Measurements from ENCODE around the gene ATAD2B.

Gene ATAD2B

DNA sequence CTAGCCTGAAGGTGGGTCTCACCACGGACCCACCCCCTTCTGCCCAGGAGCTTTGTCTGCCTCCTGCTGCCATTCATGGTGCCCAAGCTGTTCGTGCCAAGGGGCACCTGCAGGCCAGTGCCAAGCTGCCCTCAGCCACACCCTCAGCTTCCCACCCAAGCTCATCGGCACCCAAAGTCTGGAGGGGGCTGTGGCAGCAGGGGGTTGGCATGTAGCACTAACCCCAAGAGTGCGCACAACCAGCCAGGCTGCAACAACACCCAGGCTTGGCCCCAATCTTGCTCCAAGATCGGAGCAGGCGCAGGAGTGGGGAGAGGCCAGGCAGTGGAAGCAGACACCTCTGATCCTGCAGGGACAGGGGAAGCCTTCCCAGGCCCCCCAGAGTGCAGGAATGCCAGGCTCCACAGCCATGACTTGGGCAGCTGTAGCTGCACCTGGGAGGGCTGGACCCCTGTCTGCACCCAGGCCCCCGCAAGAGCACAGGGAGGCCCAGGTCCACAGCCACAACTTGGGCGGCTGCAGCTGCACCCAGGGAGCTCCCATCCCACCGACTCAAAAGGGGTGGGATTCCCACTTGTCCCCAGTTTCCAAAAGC is 89.9 kb downstream of the ATAD2B start:
- Histone ChIP-seq H3K27ac (ENCODE audit: low read depth, low read length, poor library complexity, severe bottlenecking) (no peak overlapping the region), H3K4me2 (ENCODE audit: low read length) (no peak overlapping the region), H3K79me2 (ENCODE audit: insufficient read depth, low read length) (no peaks in the 10 kb centered on the region), H3K36me3 (ENCODE audit: insufficient read depth, low read length) (peaks cover 43% of the 10 kb centered on the region), H2AFZ (ENCODE audit: low read length) (no peak overlapping the region), H3K4me3 (ENCODE audit: low read depth, low read length, poor library complexity, severe bottlenecking) (no peak overlapping the region), H4K20me1 (ENCODE audit: insufficient read depth, low read length) (no peaks in the 10 kb centered on the region), H3K9me3 (ENCODE audit: low read length) (0 out of 2 replicates have a peak, but pooled peaks cover 3% of the 10 kb centered on the region), H3F3A (ENCODE audit: insufficient read depth, low read length) (no peaks in the 10 kb centered on the region), H3K27me3 (ENCODE audit: insufficient read depth, low read length) (no peaks in the 10 kb centered on the region), H3K4me1 (ENCODE audit: insufficient read depth, low read length, severe bottlenecking) (no peaks in the 10 kb centered on the region), H3K9me2 (ENCODE audit: low read depth, low read length) (no peaks in the 10 kb centered on the region), H3K9ac (ENCODE audit: low read length) (no peak overlapping the region)
- TF ChIP-seq EZH2 (IDR thresholded peaks at IDR 0.05; ENCODE audit: borderline replicate concordance, low read length) = no peak
- TF ChIP-seq, protein P1, sequence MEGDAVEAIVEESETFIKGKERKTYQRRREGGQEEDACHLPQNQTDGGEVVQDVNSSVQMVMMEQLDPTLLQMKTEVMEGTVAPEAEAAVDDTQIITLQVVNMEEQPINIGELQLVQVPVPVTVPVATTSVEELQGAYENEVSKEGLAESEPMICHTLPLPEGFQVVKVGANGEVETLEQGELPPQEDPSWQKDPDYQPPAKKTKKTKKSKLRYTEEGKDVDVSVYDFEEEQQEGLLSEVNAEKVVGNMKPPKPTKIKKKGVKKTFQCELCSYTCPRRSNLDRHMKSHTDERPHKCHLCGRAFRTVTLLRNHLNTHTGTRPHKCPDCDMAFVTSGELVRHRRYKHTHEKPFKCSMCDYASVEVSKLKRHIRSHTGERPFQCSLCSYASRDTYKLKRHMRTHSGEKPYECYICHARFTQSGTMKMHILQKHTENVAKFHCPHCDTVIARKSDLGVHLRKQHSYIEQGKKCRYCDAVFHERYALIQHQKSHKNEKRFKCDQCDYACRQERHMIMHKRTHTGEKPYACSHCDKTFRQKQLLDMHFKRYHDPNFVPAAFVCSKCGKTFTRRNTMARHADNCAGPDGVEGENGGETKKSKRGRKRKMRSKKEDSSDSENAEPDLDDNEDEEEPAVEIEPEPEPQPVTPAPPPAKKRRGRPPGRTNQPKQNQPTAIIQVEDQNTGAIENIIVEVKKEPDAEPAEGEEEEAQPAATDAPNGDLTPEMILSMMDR (IDR thresholded peaks at IDR 0.05; ENCODE audit: low read length) = no peak

DNA sequence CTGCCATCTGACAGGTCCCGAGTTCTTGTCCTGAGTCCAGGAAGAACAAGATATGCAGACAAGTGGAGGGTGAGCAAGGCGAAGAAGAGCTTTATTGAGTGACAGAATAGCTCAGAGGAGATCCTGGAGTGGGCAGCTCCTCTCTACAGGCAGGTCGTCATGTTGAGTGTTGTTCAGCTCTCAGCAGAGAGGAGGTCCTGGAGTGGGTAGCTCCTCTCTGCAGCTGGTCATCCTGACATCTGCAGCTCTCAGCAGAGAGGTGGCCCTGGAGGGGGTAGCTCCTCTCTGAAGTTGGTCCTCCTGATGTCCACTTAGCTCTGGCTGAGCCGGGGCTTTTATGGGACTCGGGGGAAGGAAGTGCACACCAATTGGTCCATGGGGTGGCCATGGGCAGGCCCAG is 90.4 kb downstream of the ATAD2B start:
- H3K4me2 ChIP-seq (ENCODE audit: low read length) = no peak overlapping the region
- H3K27me3 ChIP-seq (ENCODE audit: insufficient read depth, low read length) = no peaks in the 10 kb centered on the region
- H3K4me1 ChIP-seq (ENCODE audit: insufficient read depth, low read length, severe bottlenecking) = no peaks in the 10 kb centered on the region
- no peaks in the 10 kb centered on the region for H3K79me2 ChIP-seq (ENCODE audit: insufficient read depth, low read length)
- H3K9ac ChIP-seq (ENCODE audit: low read length) = no peak overlapping the region
- peaks cover 38% of the 10 kb centered on the region for H3K36me3 ChIP-seq (ENCODE audit: insufficient read depth, low read length)
- H2AFZ ChIP-seq (ENCODE audit: low read length) = no peak overlapping the region
- no peak for TF ChIP-seq EZH2 (IDR thresholded peaks at IDR 0.05; ENCODE audit: borderline replicate concordance, low read length)
- TF ChIP-seq, protein P1 (IDR thresholded peaks at IDR 0.05; ENCODE audit: low read length) = no peak
- no peak overlapping the region for H3K27ac ChIP-seq (ENCODE audit: low read depth, low read length, poor library complexity, severe bottlenecking)
- 0 out of 2 replicates have a peak, but pooled peaks cover 3% of the 10 kb centered on the region for H3K9me3 ChIP-seq (ENCODE audit: low read length)
- no peaks in the 10 kb centered on the region for H3K9me2 ChIP-seq (ENCODE audit: low read depth, low read length)
- H3K4me3 ChIP-seq (ENCODE audit: low read depth, low read length, poor library complexity, severe bottlenecking) = no peak overlapping the region
- no peaks in the 10 kb centered on the region for H4K20me1 ChIP-seq (ENCODE audit: insufficient read depth, low read length)
- no peaks in the 10 kb centered on the region for H3F3A ChIP-seq (ENCODE audit: insufficient read depth, low read length)

DNA sequence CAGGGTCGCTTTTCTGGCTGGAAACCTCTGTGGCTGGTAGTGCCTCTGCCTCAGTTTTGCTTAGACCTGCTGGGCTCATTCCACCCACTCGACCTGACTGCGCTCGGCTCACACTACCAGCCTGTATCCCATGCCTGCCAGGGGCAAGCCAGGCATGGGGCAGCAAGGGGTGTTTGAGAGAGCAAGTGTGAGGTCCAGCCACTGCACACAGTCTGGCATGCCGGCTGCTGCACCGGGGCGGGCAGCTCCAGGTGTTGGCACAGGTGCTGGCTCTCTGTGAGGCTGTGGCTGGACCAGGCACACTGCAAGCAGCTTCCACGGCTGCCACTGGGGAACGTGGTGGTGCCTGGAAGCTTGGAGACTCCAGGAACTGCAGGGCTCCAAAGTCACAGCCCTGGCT is 90.9 kb downstream of the ATAD2B start:
- no peaks in the 10 kb centered on the region for H3K27me3 ChIP-seq (ENCODE audit: insufficient read depth, low read length)
- no peaks in the 10 kb centered on the region for H3K79me2 ChIP-seq (ENCODE audit: insufficient read depth, low read length)
- H3K36me3 ChIP-seq (ENCODE audit: insufficient read depth, low read length) = peaks cover 33% of the 10 kb centered on the region
- no peaks in the 10 kb centered on the region for H3K9me2 ChIP-seq (ENCODE audit: low read depth, low read length)
- no peak overlapping the region for H3K9ac ChIP-seq (ENCODE audit: low read length)
- H3K4me3 ChIP-seq (ENCODE audit: low read depth, low read length, poor library complexity, severe bottlenecking) = no peak overlapping the region
- TF ChIP-seq EZH2 (IDR thresholded peaks at IDR 0.05; ENCODE audit: borderline replicate concordance, low read length) = no peak
- TF ChIP-seq, protein P1 (IDR thresholded peaks at IDR 0.05; ENCODE audit: low read length) = no peak
- H3K4me2 ChIP-seq (ENCODE audit: low read length) = no peak overlapping the region
- H3K4me1 ChIP-seq (ENCODE audit: insufficient read depth, low read length, severe bottlenecking) = no peaks in the 10 kb centered on the region
- H3K9me3 ChIP-seq (ENCODE audit: low read length) = 0 out of 2 replicates have a peak, but pooled peaks cover 3% of the 10 kb centered on the region
- H2AFZ ChIP-seq (ENCODE audit: low read length) = no peak overlapping the region
- H3K27ac ChIP-seq (ENCODE audit: low read depth, low read length, poor library complexity, severe bottlenecking) = no peak overlapping the region
- H3F3A ChIP-seq (ENCODE audit: insufficient read depth, low read length) = no peaks in the 10 kb centered on the region
- H4K20me1 ChIP-seq (ENCODE audit: insufficient read depth, low read length) = no peaks in the 10 kb centered on the region

All from OCI-LY1 (cell line).